ENCODE measurements around the gene DCXR. TPM values are rescaled to one million over a fixed set of nuclear protein-coding genes. Genes with fewer than 3 reads are reported as not detected.

The DCXR gene
- total and polyA plus RNA-seq, 2 of the 13 experiments (the other 11 are each of a cell fraction or from before 2014, with no cell fraction given), result 287 to 311 TPM

- TF ChIP-seq, protein P1, sequence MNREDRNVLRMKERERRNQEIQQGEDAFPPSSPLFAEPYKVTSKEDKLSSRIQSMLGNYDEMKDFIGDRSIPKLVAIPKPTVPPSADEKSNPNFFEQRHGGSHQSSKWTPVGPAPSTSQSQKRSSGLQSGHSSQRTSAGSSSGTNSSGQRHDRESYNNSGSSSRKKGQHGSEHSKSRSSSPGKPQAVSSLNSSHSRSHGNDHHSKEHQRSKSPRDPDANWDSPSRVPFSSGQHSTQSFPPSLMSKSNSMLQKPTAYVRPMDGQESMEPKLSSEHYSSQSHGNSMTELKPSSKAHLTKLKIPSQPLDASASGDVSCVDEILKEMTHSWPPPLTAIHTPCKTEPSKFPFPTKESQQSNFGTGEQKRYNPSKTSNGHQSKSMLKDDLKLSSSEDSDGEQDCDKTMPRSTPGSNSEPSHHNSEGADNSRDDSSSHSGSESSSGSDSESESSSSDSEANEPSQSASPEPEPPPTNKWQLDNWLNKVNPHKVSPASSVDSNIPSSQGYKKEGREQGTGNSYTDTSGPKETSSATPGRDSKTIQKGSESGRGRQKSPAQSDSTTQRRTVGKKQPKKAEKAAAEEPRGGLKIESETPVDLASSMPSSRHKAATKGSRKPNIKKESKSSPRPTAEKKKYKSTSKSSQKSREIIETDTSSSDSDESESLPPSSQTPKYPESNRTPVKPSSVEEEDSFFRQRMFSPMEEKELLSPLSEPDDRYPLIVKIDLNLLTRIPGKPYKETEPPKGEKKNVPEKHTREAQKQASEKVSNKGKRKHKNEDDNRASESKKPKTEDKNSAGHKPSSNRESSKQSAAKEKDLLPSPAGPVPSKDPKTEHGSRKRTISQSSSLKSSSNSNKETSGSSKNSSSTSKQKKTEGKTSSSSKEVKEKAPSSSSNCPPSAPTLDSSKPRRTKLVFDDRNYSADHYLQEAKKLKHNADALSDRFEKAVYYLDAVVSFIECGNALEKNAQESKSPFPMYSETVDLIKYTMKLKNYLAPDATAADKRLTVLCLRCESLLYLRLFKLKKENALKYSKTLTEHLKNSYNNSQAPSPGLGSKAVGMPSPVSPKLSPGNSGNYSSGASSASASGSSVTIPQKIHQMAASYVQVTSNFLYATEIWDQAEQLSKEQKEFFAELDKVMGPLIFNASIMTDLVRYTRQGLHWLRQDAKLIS (CRISPR knock-in tag; IDR thresholded peaks at IDR 0.05), result peak; percentile 98; the same call in 1 of the 2 replicates
- TF ChIP-seq BCL6 (CRISPR knock-in tag; IDR thresholded peaks at IDR 0.05) (no peak), ZNF703 (CRISPR knock-in tag; IDR thresholded peaks at IDR 0.05; ENCODE audit: borderline replicate concordance) (peak; percentile 86; the same call in 1 of the 2 replicates), ZNF317 (CRISPR knock-in tag; IDR thresholded peaks at IDR 0.05) (peak; percentile 34; the same call in 1 of the 2 replicates), NCOA2 (CRISPR knock-in tag; IDR thresholded peaks at IDR 0.05) (0 out of 2 replicates have a peak, but pooled peaks have one; percentile 27), HMGA1 (CRISPR knock-in tag; conservative IDR thresholded peaks at IDR 0.05) (no peak), ZNF563 (CRISPR knock-in tag; IDR thresholded peaks at IDR 0.05) (peak; percentile 84; the same call in 1 of the 2 replicates), PCBP2 (optimal IDR thresholded peaks at IDR 0.05; ENCODE audit: low read depth, low read length, poor library complexity, severe bottlenecking) (peak; percentile 56), WIZ (CRISPR knock-in tag; IDR thresholded peaks at IDR 0.05) (peak; percentile 85), DNMT1 (CRISPR knock-in tag; IDR thresholded peaks at IDR 0.05) (peak; percentile 88), BHLHE40 (IDR thresholded peaks at IDR 0.05; ENCODE audit: low read length) (peak; percentile 51; the same call in 1 of the 2 replicates), GPN1 (CRISPR knock-in tag; IDR thresholded peaks at IDR 0.05; ENCODE audit: borderline replicate concordance) (no peak), YEATS4 (CRISPR knock-in tag; IDR thresholded peaks at IDR 0.05; ENCODE audit: borderline replicate concordance) (peak; percentile 8; the same call in 1 of the 2 replicates), YY1 (IDR thresholded peaks at IDR 0.05; ENCODE audit: insufficient read depth, insufficient replicate concordance, low read depth, low read length) (peak; percentile 51), ZBTB7A (CRISPR knock-in tag; IDR thresholded peaks at IDR 0.05) (peak; percentile 77; the same call in 1 of the 2 replicates), ZNF333 (CRISPR knock-in tag; IDR thresholded peaks at IDR 0.05; ENCODE audit: borderline replicate concordance) (peak; percentile 91; the same call in 1 of the 2 replicates), ARNTL (CRISPR knock-in tag; IDR thresholded peaks at IDR 0.05) (peak; percentile 18; the same call in 1 of the 2 replicates)
- TF ChIP-seq, protein P2, sequence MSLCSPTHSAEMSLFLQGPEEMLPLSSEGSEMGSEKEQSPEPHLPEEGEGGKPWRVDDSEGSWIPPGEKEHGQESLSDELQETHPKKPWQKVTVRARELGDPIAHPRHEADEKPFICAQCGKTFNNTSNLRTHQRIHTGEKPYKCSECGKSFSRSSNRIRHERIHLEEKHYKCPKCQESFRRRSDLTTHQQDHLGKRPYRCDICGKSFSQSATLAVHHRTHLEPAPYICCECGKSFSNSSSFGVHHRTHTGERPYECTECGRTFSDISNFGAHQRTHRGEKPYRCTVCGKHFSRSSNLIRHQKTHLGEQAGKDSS (CRISPR knock-in tag; IDR thresholded peaks at IDR 0.05; ENCODE audit: borderline replicate concordance, low read depth), result peak; percentile 19; the same call in 1 of the 2 replicates
- TF ChIP-seq, protein P3, sequence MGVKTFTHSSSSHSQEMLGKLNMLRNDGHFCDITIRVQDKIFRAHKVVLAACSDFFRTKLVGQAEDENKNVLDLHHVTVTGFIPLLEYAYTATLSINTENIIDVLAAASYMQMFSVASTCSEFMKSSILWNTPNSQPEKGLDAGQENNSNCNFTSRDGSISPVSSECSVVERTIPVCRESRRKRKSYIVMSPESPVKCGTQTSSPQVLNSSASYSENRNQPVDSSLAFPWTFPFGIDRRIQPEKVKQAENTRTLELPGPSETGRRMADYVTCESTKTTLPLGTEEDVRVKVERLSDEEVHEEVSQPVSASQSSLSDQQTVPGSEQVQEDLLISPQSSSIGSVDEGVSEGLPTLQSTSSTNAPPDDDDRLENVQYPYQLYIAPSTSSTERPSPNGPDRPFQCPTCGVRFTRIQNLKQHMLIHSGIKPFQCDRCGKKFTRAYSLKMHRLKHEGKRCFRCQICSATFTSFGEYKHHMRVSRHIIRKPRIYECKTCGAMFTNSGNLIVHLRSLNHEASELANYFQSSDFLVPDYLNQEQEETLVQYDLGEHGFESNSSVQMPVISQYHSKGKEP (CRISPR knock-in tag; IDR thresholded peaks at IDR 0.05), result peak; percentile 23; the same call in 1 of the 2 replicates
- TF ChIP-seq, protein P4, sequence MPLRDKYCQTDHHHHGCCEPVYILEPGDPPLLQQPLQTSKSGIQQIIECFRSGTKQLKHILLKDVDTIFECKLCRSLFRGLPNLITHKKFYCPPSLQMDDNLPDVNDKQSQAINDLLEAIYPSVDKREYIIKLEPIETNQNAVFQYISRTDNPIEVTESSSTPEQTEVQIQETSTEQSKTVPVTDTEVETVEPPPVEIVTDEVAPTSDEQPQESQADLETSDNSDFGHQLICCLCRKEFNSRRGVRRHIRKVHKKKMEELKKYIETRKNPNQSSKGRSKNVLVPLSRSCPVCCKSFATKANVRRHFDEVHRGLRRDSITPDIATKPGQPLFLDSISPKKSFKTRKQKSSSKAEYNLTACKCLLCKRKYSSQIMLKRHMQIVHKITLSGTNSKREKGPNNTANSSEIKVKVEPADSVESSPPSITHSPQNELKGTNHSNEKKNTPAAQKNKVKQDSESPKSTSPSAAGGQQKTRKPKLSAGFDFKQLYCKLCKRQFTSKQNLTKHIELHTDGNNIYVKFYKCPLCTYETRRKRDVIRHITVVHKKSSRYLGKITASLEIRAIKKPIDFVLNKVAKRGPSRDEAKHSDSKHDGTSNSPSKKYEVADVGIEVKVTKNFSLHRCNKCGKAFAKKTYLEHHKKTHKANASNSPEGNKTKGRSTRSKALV (CRISPR knock-in tag; IDR thresholded peaks at IDR 0.05), result 0 out of 2 replicates have a peak, but pooled peaks have one; percentile 37
Measured at GRCh38 chr17:81993729-81994592, 43.5 kb downstream of the DCXR start (continued).
